HG02970 (cell line): ENCODE measurements around the gene RBBP5.

Experiments used
- ATAC-seq: cut with Tn5 transposase; IDR thresholded peaks from one replicate; pipeline ENCODE4 v1.9.1; 2021; ENCODE audit warnings: mild to moderate bottlenecking, moderate library complexity, moderate number of reproducible peaks; ENCODE audit not compliant: unreplicated experiment, low FRiP score

RBBP5 gene

DNA sequence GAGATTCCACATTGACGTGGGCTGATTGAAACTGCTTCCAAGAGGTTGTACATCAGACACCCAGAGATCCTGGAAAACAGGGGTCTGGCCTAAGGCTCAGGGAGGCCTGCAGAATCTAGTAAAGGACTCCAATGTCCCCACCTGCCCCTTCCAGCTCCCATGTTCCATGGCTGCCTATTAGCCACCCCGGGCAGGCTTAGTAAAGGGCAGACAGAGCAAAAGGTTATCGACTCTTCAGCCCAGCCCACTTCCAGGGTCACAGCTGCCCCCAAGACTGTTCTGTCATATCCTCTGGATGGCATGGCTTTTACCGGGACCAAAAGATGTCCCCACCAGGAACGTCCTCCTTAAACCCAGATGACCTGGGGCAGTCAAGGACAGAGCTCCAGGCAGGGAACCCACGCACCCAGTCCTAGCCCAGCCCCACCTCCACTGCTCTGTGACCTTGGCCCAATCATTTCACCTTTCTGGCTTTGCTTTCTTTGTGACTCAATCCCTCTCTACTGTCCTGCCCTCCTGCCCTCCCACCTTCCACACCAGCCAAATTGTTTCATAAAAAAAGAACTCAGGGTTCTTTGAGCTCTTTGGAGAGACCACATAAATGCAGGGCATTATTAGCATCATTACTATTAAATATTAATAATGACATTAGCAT, 83.5 kb downstream of the RBBP5 start:
- no peak for ATAC-seq

DNA sequence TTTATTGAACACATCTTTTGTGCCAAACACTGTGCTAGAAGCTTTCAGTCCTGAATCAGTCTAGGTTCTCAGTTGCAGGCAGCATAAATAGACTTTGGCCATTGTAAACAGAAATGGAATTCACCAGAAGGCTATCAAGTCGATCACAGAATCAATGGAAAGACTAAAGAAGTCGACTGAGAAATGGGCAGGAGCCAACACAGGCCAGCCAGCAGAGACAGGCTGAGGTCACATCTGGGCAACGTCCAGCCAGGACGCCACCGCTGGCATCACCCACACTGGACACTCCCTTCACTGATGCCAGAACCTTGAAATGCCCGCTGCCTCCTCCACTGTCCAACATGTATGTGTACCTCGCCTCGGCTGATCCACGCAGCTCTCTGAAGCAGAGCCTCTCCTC, 84.2 kb downstream of the RBBP5 start:
- ATAC-seq = no peak
